ENCODE results near the gene RGS19.

Gene RGS19

GRCh38 chr20:64055893-64056638 is 23.3 kb downstream of the RGS19 start:
- peaks cover 7% of the 10 kb centered on the region for H3K4me1 ChIP-seq (ENCODE audit: control insufficient read depth, insufficient read depth, low read length)
- no peak overlapping the region for H3K4me2 ChIP-seq (ENCODE audit: low read length)
- no peaks in the 10 kb centered on the region for H3K9me3 ChIP-seq (replicated peaks; ENCODE audit: low read length)
- no peak overlapping the region for H3K4me3 ChIP-seq (ENCODE audit: low read length)
- no peak overlapping the region for H3K9ac ChIP-seq (ENCODE audit: low read depth, low read length)
- peaks cover 21% of the 10 kb centered on the region for H3K27me3 ChIP-seq (ENCODE audit: control insufficient read depth, insufficient read depth, low read length)
- no peaks in the 10 kb centered on the region for H3K36me3 ChIP-seq (ENCODE audit: insufficient read depth, low read length)

GRCh38 chr20:64055396-64055892 is 23.9 kb downstream of the RGS19 start:
- H3K4me1 ChIP-seq (ENCODE audit: control insufficient read depth, insufficient read depth, low read length) = peaks cover 7% of the 10 kb centered on the region

GRCh38 chr20:64053841-64054661 is 25.3 kb downstream of the RGS19 start:
- Histone ChIP-seq H3K36me3 (ENCODE audit: insufficient read depth, low read length) (no peaks in the 10 kb centered on the region), H3K4me1 (ENCODE audit: control insufficient read depth, insufficient read depth, low read length) (peaks cover 7% of the 10 kb centered on the region), H3K4me2 (ENCODE audit: low read length) (no peak overlapping the region), H3K4me3 (ENCODE audit: low read length) (no peak overlapping the region), H3K9me3 (replicated peaks; ENCODE audit: low read length) (no peaks in the 10 kb centered on the region), H3K27me3 (ENCODE audit: control insufficient read depth, insufficient read depth, low read length) (peaks cover 35% of the 10 kb centered on the region), H3K9ac (ENCODE audit: low read depth, low read length) (no peak overlapping the region)

More at GRCh38 chr20:64055396-64055892, 23.9 kb downstream of the RGS19 start:
- no peaks in the 10 kb centered on the region for H3K9me3 ChIP-seq (replicated peaks; ENCODE audit: low read length)
- no peaks in the 10 kb centered on the region for H3K36me3 ChIP-seq (ENCODE audit: insufficient read depth, low read length)
- peaks cover 27% of the 10 kb centered on the region for H3K27me3 ChIP-seq (ENCODE audit: control insufficient read depth, insufficient read depth, low read length)
- H3K9ac ChIP-seq (ENCODE audit: low read depth, low read length) = no peak overlapping the region
- H3K4me3 ChIP-seq (ENCODE audit: low read length) = no peak overlapping the region
- H3K4me2 ChIP-seq (ENCODE audit: low read length) = no peak overlapping the region

DNA sequence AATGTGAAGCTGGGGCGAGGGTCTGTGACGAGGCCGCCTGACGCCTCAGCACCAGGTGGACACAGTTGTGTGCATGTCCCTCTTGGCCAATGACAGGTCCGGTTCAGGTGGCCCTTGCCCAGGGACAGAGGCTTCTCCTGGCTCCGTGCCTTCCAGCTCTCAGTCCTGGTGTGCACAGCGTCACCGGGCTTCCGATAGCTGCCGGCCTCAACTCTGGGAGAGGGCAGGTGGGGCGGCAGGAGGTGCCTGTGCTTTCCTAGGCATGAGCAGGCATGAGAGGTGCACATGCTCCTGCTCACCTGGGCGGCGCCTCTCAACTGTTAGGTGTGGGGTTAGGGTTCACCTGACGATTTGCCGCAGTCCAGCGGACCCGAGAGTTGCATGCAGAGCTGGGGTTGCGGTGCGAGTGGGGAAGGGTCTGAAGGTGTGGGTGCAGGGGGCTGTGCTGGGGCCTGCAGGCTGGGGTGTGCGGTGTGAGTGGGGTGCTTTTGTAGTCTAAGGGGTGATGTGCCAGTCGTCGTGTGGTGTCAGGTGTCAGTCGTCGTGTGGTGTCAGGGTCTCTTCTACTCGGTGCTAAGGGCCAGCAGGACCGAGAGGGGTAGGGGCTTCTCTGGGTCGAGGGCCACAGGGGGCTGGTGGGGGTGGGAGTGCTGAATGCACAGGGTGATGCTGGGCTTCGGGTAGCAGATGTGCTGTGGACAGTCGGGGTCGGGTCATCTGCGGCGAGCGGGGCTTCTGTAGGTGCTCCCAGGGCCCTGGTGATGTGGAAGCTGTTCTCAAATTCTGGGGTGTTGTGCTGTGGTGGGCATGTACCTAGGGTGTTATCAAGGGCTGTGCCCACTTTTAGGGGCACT is 26.1 kb downstream of the RGS19 start:
- Histone ChIP-seq H3K9ac (ENCODE audit: low read depth, low read length) (no peak overlapping the region), H3K9me3 (replicated peaks; ENCODE audit: low read length) (no peaks in the 10 kb centered on the region), H3K4me3 (ENCODE audit: low read length) (no peak overlapping the region), H3K27me3 (ENCODE audit: control insufficient read depth, insufficient read depth, low read length) (peaks cover 40% of the 10 kb centered on the region), H3K4me1 (ENCODE audit: control insufficient read depth, insufficient read depth, low read length) (peaks cover 3% of the 10 kb centered on the region), H3K36me3 (ENCODE audit: insufficient read depth, low read length) (no peaks in the 10 kb centered on the region), H3K4me2 (ENCODE audit: low read length) (no peak overlapping the region)

GRCh38 chr20:64052326-64052722 is 27.0 kb downstream of the RGS19 start:
- Histone ChIP-seq H3K4me1 (ENCODE audit: control insufficient read depth, insufficient read depth, low read length) (no peaks in the 10 kb centered on the region), H3K4me2 (ENCODE audit: low read length) (no peak overlapping the region), H3K9ac (ENCODE audit: low read depth, low read length) (no peak overlapping the region), H3K27me3 (ENCODE audit: control insufficient read depth, insufficient read depth, low read length) (peaks cover 47% of the 10 kb centered on the region), H3K9me3 (replicated peaks; ENCODE audit: low read length) (no peaks in the 10 kb centered on the region), H3K4me3 (ENCODE audit: low read length) (no peak overlapping the region), H3K36me3 (ENCODE audit: insufficient read depth, low read length) (no peaks in the 10 kb centered on the region)

DNA sequence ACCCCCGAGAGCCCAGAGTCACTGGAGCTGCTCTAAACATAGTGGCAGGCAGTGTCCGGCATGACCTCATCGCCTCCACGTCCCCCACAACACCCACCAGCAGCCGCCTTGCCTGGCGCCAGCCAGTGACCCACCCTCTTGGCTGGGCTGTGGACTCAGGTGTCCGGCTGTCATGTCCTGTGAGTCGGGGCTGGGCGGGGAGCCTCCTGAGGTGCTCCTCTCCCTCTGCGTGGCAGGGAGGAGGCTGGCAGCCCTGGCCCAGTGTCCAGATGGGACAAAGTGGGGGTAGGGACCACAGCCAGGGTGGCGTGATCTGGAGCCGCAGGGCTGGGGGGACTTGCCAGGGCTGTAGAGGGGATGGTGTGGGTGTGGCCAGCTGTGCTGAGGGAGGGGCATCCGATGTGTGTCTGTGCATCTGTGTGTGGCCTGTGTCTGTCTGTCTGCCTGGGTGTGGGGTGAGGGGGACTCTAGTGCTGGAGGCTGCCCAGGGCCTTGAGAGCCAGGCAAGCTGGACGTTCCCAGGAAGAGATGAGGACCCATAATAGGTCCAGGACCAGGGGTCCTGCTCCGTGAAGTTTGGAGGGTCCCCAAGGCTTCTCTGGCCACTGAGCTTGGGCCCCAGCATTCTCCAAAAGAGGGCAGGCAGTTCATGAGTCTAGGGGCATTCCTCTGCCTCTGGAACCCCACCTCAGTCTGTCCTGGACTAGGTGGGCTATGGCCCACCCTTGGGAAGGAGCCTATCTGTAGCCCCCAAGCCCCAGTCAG is 27.6 kb downstream of the RGS19 start:
- Histone ChIP-seq H3K36me3 (ENCODE audit: insufficient read depth, low read length) (no peaks in the 10 kb centered on the region), H3K9me3 (replicated peaks; ENCODE audit: low read length) (no peaks in the 10 kb centered on the region), H3K4me2 (ENCODE audit: low read length) (no peak overlapping the region), H3K27me3 (ENCODE audit: control insufficient read depth, insufficient read depth, low read length) (peaks cover 53% of the 10 kb centered on the region), H3K4me3 (ENCODE audit: low read length) (no peak overlapping the region), H3K9ac (ENCODE audit: low read depth, low read length) (no peak overlapping the region), H3K4me1 (ENCODE audit: control insufficient read depth, insufficient read depth, low read length) (no peaks in the 10 kb centered on the region)

DNA sequence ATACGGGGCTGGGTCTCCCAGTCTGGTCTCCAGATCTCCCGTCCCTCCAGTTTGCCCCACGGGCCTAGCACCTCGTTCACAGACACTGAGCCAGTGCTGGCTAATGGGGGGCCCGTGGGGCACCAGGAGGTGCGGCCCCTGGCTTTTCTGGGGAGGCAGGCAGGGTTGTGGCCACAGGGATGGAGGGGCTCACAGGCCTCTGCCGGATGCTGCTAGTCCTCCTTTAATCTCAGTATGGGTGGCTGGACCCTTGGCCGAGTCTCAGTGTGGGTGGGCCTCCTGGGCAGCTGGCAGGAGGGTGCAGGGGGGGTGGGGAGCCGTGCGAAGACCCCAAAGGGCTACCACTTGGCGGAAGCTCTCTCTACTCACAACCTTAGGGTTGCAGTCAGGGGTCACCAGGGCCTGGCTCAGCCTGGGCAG is 28.3 kb downstream of the RGS19 start:
- Histone ChIP-seq H3K27me3 (ENCODE audit: control insufficient read depth, insufficient read depth, low read length) (peaks cover 57% of the 10 kb centered on the region), H3K4me2 (ENCODE audit: low read length) (no peak overlapping the region), H3K9me3 (replicated peaks; ENCODE audit: low read length) (no peaks in the 10 kb centered on the region)

GRCh38 chr20:64050261-64051032 is 28.9 kb downstream of the RGS19 start:
- Histone ChIP-seq H3K4me3 (ENCODE audit: low read length) (no peak overlapping the region), H3K9me3 (replicated peaks; ENCODE audit: low read length) (no peaks in the 10 kb centered on the region), H3K4me1 (ENCODE audit: control insufficient read depth, insufficient read depth, low read length) (no peaks in the 10 kb centered on the region), H3K4me2 (ENCODE audit: low read length) (no peak overlapping the region), H3K27me3 (ENCODE audit: control insufficient read depth, insufficient read depth, low read length) (peaks cover 56% of the 10 kb centered on the region), H3K36me3 (ENCODE audit: insufficient read depth, low read length) (no peaks in the 10 kb centered on the region), H3K9ac (ENCODE audit: low read depth, low read length) (no peak overlapping the region)

More for the DNA sequence above, 28.3 kb downstream of the RGS19 start:
- Histone ChIP-seq H3K36me3 (ENCODE audit: insufficient read depth, low read length) (no peaks in the 10 kb centered on the region), H3K4me3 (ENCODE audit: low read length) (no peak overlapping the region), H3K4me1 (ENCODE audit: control insufficient read depth, insufficient read depth, low read length) (no peaks in the 10 kb centered on the region), H3K9ac (ENCODE audit: low read depth, low read length) (no peak overlapping the region)

DNA sequence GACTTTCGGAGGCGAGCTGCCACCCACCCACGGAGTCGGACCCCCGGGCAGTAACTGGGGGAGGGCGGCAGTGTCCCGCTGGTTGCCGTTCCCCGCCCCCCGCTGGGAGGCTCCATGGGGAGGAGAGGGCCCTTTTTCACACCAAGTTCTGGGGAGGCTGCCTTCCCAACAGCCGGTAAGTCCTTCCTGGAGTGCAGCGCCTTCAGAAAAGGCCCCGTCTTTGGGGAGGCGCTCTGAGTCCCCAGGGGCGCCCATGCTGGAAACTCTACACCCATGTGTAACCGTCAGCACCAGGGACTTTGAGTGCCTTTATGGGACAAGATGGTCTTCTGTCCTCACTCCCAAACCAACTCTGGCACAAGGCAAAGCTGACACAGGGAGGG is 29.4 kb downstream of the RGS19 start:
- H3K4me2 ChIP-seq (ENCODE audit: low read length) = no peak overlapping the region
- no peak overlapping the region for H3K4me3 ChIP-seq (ENCODE audit: low read length)
- H3K9ac ChIP-seq (ENCODE audit: low read depth, low read length) = no peak overlapping the region
- no peaks in the 10 kb centered on the region for H3K9me3 ChIP-seq (replicated peaks; ENCODE audit: low read length)
- H3K36me3 ChIP-seq (ENCODE audit: insufficient read depth, low read length) = no peaks in the 10 kb centered on the region
- H3K4me1 ChIP-seq (ENCODE audit: control insufficient read depth, insufficient read depth, low read length) = peaks cover 4% of the 10 kb centered on the region
- H3K27me3 ChIP-seq (ENCODE audit: control insufficient read depth, insufficient read depth, low read length) = peaks cover 56% of the 10 kb centered on the region

Data from skeletal muscle satellite cell (primary cell).